Astrocyte (in vitro differentiated cells and primary cell): ENCODE results near the gene ZNF277.

Experiments used
- EZH2 ChIP-seq: IDR thresholded peaks from 2 replicates; pipeline ENCODE4 v1.6.1; 2012; ENCODE audit warnings: mild to moderate bottlenecking, low read length, inconsistent platforms; ENCODE audit not compliant: insufficient read depth
- TF ChIP-seq, protein P1 (sequence below): IDR thresholded peaks from 2 replicates; pipeline ENCODE4 v1.5.1; 2011; ENCODE audit warnings: low read depth, mild to moderate bottlenecking, inconsistent platforms, low read length, moderate library complexity; ENCODE audit not compliant: insufficient read depth

DNA sequence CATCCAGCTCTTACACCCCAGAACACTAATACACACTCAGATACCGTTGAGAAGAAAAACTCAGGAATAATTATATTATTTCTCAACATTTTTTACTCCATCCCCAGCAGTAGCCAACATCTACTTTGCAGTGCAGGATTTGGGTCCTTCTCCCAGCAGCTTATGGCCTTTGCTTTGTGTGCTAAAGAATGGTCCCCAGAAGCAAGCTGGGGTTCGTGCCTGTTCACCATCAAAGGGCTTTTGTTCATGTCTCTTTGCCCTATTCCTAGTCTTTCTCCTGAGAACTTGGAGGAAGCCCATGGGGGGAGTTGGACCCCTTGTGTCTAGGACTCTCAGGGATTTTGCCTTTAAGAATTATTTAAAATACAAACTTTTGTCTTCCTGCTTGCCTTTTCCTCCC, 100.4 kb downstream of the ZNF277 start:
- TF ChIP-seq, protein P1, sequence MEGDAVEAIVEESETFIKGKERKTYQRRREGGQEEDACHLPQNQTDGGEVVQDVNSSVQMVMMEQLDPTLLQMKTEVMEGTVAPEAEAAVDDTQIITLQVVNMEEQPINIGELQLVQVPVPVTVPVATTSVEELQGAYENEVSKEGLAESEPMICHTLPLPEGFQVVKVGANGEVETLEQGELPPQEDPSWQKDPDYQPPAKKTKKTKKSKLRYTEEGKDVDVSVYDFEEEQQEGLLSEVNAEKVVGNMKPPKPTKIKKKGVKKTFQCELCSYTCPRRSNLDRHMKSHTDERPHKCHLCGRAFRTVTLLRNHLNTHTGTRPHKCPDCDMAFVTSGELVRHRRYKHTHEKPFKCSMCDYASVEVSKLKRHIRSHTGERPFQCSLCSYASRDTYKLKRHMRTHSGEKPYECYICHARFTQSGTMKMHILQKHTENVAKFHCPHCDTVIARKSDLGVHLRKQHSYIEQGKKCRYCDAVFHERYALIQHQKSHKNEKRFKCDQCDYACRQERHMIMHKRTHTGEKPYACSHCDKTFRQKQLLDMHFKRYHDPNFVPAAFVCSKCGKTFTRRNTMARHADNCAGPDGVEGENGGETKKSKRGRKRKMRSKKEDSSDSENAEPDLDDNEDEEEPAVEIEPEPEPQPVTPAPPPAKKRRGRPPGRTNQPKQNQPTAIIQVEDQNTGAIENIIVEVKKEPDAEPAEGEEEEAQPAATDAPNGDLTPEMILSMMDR = no peak
- no peak for TF ChIP-seq EZH2
